Keratinocyte (primary cell): ENCODE results near the gene TMPRSS4. TPM values are rescaled to one million over a fixed set of nuclear protein-coding genes. Genes with fewer than 3 reads are reported as not detected.

Experiments
- DNase-seq: peaks from one replicate; pipeline ENCODE4 v3.0.0-alpha.2; 2011; ENCODE audit warnings: low read depth, missing footprints, low spot score
- FAIRE-seq: peaks from 2 replicates; lab custom pipeline; 2011; peaks lifted over from hg19 to GRCh38; lab: Jason Lieb, UNC
- H2AFZ ChIP-seq: 2 replicates; pipeline ENCODE4 v1.6.0; 2012; ENCODE audit warnings: low read length, control low read depth, inconsistent platforms; ENCODE audit not compliant: control insufficient read depth
- H3K27ac ChIP-seq: 2 replicates; pipeline ENCODE4 v1.5.1; 2011; ENCODE audit warnings: low read length; ENCODE audit not compliant: control insufficient read depth, insufficient read depth
- H3K27me3 ChIP-seq: 3 replicates; pipeline ENCODE4 v1.6.0; 2011; ENCODE audit warnings: low read length; ENCODE audit not compliant: control insufficient read depth, insufficient read depth; ENCODE audit errors: extremely low read depth
- H3K36me3 ChIP-seq, 2 experiments: 2 replicates in 1 of 2; 3 replicates in 1 of 2; pipeline ENCODE4 v1.5.1; 2011; ENCODE audit warnings: low read length in 2 of 2, mild to moderate bottlenecking in 1 of 2; ENCODE audit not compliant: control insufficient read depth in 2 of 2, insufficient read depth in 2 of 2; ENCODE audit errors: extremely low read depth in 1 of 2
- H3K4me1 ChIP-seq: 3 replicates; pipeline ENCODE4 v1.5.1; 2011; ENCODE audit warnings: low read length; ENCODE audit not compliant: control insufficient read depth, insufficient read depth; ENCODE audit errors: extremely low read depth
- H3K4me2 ChIP-seq: 3 replicates; pipeline ENCODE4 v1.6.0; 2011; ENCODE audit warnings: low read depth, low read length; ENCODE audit not compliant: control insufficient read depth, insufficient read depth; ENCODE audit errors: extremely low read depth
- H3K4me3 ChIP-seq, 3 experiments: fragments of 200-600 bp in 1 of 3; sonication (generic) in 1 of 3; 2 replicates in 2 of 3; 3 replicates in 1 of 3; pipeline ENCODE4 v1.5.1; 2011 to 2016; ENCODE audit warnings: low read length in 3 of 3, mild to moderate bottlenecking in 3 of 3, control low read depth in 2 of 3, inconsistent platforms in 1 of 3, low read depth in 1 of 3, mixed read lengths in 1 of 3, mixed run types in 1 of 3, moderate library complexity in 1 of 3; ENCODE audit not compliant: control insufficient read depth in 2 of 3, insufficient read depth in 2 of 3; ENCODE audit errors: extremely low read depth in 1 of 3
- H3K79me2 ChIP-seq: 2 replicates; pipeline ENCODE4 v1.6.0; 2012; ENCODE audit warnings: low read length; ENCODE audit not compliant: control insufficient read depth, insufficient read depth
- H3K9ac ChIP-seq: 3 replicates; pipeline ENCODE4 v1.6.0; 2011; ENCODE audit warnings: low read length; ENCODE audit not compliant: control insufficient read depth, insufficient read depth; ENCODE audit errors: extremely low read depth
- H3K9me1 ChIP-seq: 3 replicates; pipeline ENCODE4 v1.6.0; 2011; ENCODE audit warnings: low read length; ENCODE audit not compliant: control insufficient read depth, insufficient read depth; ENCODE audit errors: extremely low read depth
- H3K9me3 ChIP-seq: 2 replicates; pipeline ENCODE4 v1.5.1; 2012; ENCODE audit warnings: low read depth, low read length; ENCODE audit not compliant: control insufficient read depth
- H4K20me1 ChIP-seq: 3 replicates; pipeline ENCODE4 v1.6.0; 2011; ENCODE audit warnings: low read length; ENCODE audit not compliant: control insufficient read depth, insufficient read depth; ENCODE audit errors: extremely low read depth
- CTCF ChIP-seq, 3 experiments: IDR thresholded peaks in 1 of 3; conservative IDR thresholded peaks in 1 of 3; optimal IDR thresholded peaks in 1 of 3; 2 replicates in 2 of 3; 3 replicates in 1 of 3; pipeline versions ENCODE3 to v1.5.1; 2011; ENCODE audit warnings: low read length in 3 of 3, mild to moderate bottlenecking in 3 of 3, moderate library complexity in 2 of 3, control low read depth in 1 of 3, inconsistent platforms in 1 of 3; ENCODE audit not compliant: insufficient read depth in 2 of 3; ENCODE audit errors: extremely low read depth in 1 of 3
- EZH2 ChIP-seq: IDR thresholded peaks from one replicate; pipeline ENCODE4 v1.6.1; 2012; ENCODE audit warnings: inconsistent platforms, mild to moderate bottlenecking, low read length, moderate library complexity
- dilution Hi-C: fragments of 300-500 bp; cut with MboI; formaldehyde crosslinking; loops from one replicate; pipeline ENCODE4 v1.7.0; 2020; ENCODE audit warnings: low sequenced_read_pairs; ENCODE audit not compliant: extremely low pct_ligation_motif_present
- polyA plus RNA-seq, 5 experiments: library from polyadenylated mRNA; depleted of rRNA in 3 of 5; stranded (reverse) in 3 of 5; stranded (forward) in 1 of 5; unstranded in 1 of 5; fragments of >200 nt; gene quantifications; 1 replicate in 1 of 5; 2 replicates in 3 of 5; 3 replicates in 1 of 5; pipeline versions ENCODE4 v1.2.1 to v1.2.3, GENCODE V29; 2011 to 2012; ENCODE audit warnings: missing spikeins in 2 of 5, low read depth in 1 of 5, low replicate concordance in 1 of 5

The TMPRSS4 gene
- polyA plus RNA-seq, 1 donor (not counting 4 experiments of a cell fraction or from before 2014, with no cell fraction given): 1.2 TPM

GRCh38 chr11:118161786-118162185 lies 84.9 kb downstream of the TMPRSS4 start:
- Histone ChIP-seq H3K27me3 (peaks cover 3% of the 10 kb centered on the region), H3K4me3 (no peak overlapping the region), H3K36me3 (no peaks in the 10 kb centered on the region), H3K27ac (no peak overlapping the region), H4K20me1 (no peaks in the 10 kb centered on the region), H3K9ac (no peak overlapping the region), H3K4me1 (peaks cover 11% of the 10 kb centered on the region), H3K9me1 (no peaks in the 10 kb centered on the region), H3K79me2 (no peaks in the 10 kb centered on the region), H2AFZ (no peak overlapping the region), H3K9me3 (no peaks in the 10 kb centered on the region), H3K4me2 (no peak overlapping the region)
- FAIRE-seq: no peak
- DNase-seq: no peak
- dilution Hi-C loops: no loop called here
- no peak for TF ChIP-seq CTCF (optimal IDR thresholded peaks at IDR 0.05 in 1 of 3, IDR thresholded peaks at IDR 0.05 in 1 of 3, conservative IDR thresholded peaks at IDR 0.05 in 1 of 3; ENCODE audit: extremely low read depth in 1 of 3, insufficient read depth in 2 of 3, low read length in 3 of 3)
- TF ChIP-seq EZH2: no peak

GRCh38 chr11:118162846-118163245 lies 86.0 kb downstream of the TMPRSS4 start:
- no peak overlapping the region for H2AFZ ChIP-seq
- no peak overlapping the region for H3K4me2 ChIP-seq
- H3K9me3 ChIP-seq: no peaks in the 10 kb centered on the region
- no peak for DNase-seq
- no peaks in the 10 kb centered on the region for H4K20me1 ChIP-seq
- no peak overlapping the region for H3K27ac ChIP-seq
- FAIRE-seq: no peak
- dilution Hi-C loops: no loop called here
- H3K4me1 ChIP-seq: peaks cover 11% of the 10 kb centered on the region
- TF ChIP-seq CTCF (optimal IDR thresholded peaks at IDR 0.05 in 1 of 3, IDR thresholded peaks at IDR 0.05 in 1 of 3, conservative IDR thresholded peaks at IDR 0.05 in 1 of 3; ENCODE audit: extremely low read depth in 1 of 3, insufficient read depth in 2 of 3, low read length in 3 of 3) (no peak), EZH2 (no peak)
- no peaks in the 10 kb centered on the region for H3K27me3 ChIP-seq
- no peaks in the 10 kb centered on the region for H3K79me2 ChIP-seq
- H3K9me1 ChIP-seq: no peaks in the 10 kb centered on the region
- H3K36me3 ChIP-seq: no peaks in the 10 kb centered on the region
- no peak overlapping the region for H3K4me3 ChIP-seq
- H3K9ac ChIP-seq: no peak overlapping the region
